Measurements from ENCODE around the gene ZBTB38. TPM values are rescaled to one million over a fixed set of nuclear protein-coding genes. Genes with fewer than 3 reads are reported as not detected.

Gene ZBTB38
- total and polyA plus RNA-seq, 2 of the 13 experiments (the other 11 are each of a cell fraction or from before 2014, with no cell fraction given), result 26.8 to 51.7 TPM

GRCh38 chr3:141360888-141361598 lies 7.3 kb upstream of the ZBTB38 start (continued):
- 0 out of 4 replicates have a peak, but pooled peaks of 1 of the 2 experiments have one; percentile 20 for TF ChIP-seq REST (IDR thresholded peaks at IDR 0.05; ENCODE audit: borderline replicate concordance in 1 of 2, low read depth in 1 of 2, low read length in 2 of 2)
- no peak for TF ChIP-seq NCOR1 (IDR thresholded peaks at IDR 0.05; ENCODE audit: borderline replicate concordance, low read length)
- TF ChIP-seq ASH2L (IDR thresholded peaks at IDR 0.05; ENCODE audit: insufficient read length, low read depth, low read length), result no peak
- TF ChIP-seq SCMH1 (CRISPR knock-in tag; IDR thresholded peaks at IDR 0.05; ENCODE audit: borderline replicate concordance), result no peak
- TF ChIP-seq PBX2 (CRISPR knock-in tag; IDR thresholded peaks at IDR 0.05), result no peak
- peak; percentile 94 for TF ChIP-seq ISL2 (CRISPR knock-in tag; IDR thresholded peaks at IDR 0.05)
- TF ChIP-seq CENPX (CRISPR knock-in tag; IDR thresholded peaks at IDR 0.05), result no peak
- TF ChIP-seq SMYD3 (CRISPR knock-in tag; IDR thresholded peaks at IDR 0.05), result no peak
- TF ChIP-seq NFIB (CRISPR knock-in tag; IDR thresholded peaks at IDR 0.05; ENCODE audit: borderline replicate concordance), result no peak
- TF ChIP-seq ZFP91 (CRISPR knock-in tag; IDR thresholded peaks at IDR 0.05; ENCODE audit: borderline replicate concordance), result no peak
- no peak for TF ChIP-seq HIC2 (CRISPR knock-in tag; IDR thresholded peaks at IDR 0.05; ENCODE audit: low read depth)
- TF ChIP-seq GZF1 (CRISPR knock-in tag; IDR thresholded peaks at IDR 0.05), result no peak
- peak; percentile 57; the same call in 1 of the 2 replicates for TF ChIP-seq ZNF574 (CRISPR knock-in tag; IDR thresholded peaks at IDR 0.05)
- peak; percentile 86 for TF ChIP-seq ADNP (CRISPR knock-in tag; IDR thresholded peaks at IDR 0.05)
- TF ChIP-seq DDIT3 (CRISPR knock-in tag; IDR thresholded peaks at IDR 0.05), result no peak
- TF ChIP-seq RXRB (CRISPR knock-in tag; IDR thresholded peaks at IDR 0.05; ENCODE audit: borderline replicate concordance), result peak; percentile 88
- peak; percentile 85; the same call in 1 of the 2 replicates for TF ChIP-seq MBD4 (IDR thresholded peaks at IDR 0.05; ENCODE audit: borderline replicate concordance, low read length)

Measured in HepG2 (cell line).